HCT116 (cell line): ENCODE results near the gene POLE.

Experiments
- CBX3 ChIP-seq: IDR thresholded peaks from 2 replicates; pipeline ENCODE4 v1.6.1; 2012; ENCODE audit warnings: low read depth
- EZH2 ChIP-seq: fragments of 200-600 bp; sonication (generic); IDR thresholded peaks from 2 replicates; pipeline ENCODE4 v1.6.1; 2017; ENCODE audit warnings: antibody characterized with exemption, mixed run types
- EZH2phosphoT487 ChIP-seq: fragments of 200-600 bp; IDR thresholded peaks from 2 replicates; pipeline ENCODE4 v1.6.1; 2018; ENCODE audit warnings: antibody characterized with exemption, borderline replicate concordance
- JUND ChIP-seq: IDR thresholded peaks from 2 replicates; pipeline ENCODE4 v1.6.1; 2012
- POLR2A ChIP-seq: IDR thresholded peaks from 2 replicates; pipeline ENCODE4 v1.7.0; 2011; ENCODE audit warnings: borderline replicate concordance; ENCODE audit not compliant: insufficient read depth, insufficient read length; ENCODE audit errors: extremely low read depth
- POLR2AphosphoS5 ChIP-seq: IDR thresholded peaks from 2 replicates; pipeline ENCODE4 v1.6.1; 2011; ENCODE audit warnings: mild to moderate bottlenecking, low read depth, low read length, moderate library complexity
- SIN3A ChIP-seq: IDR thresholded peaks from 2 replicates; pipeline ENCODE4 v1.6.1; 2012; ENCODE audit warnings: low read depth
- SP1 ChIP-seq: IDR thresholded peaks from 2 replicates; pipeline ENCODE4 v1.6.1; 2012; ENCODE audit warnings: low read depth
- TCF7L2 ChIP-seq: IDR thresholded peaks from 2 replicates; pipeline ENCODE4 v1.7.0; 2011; ENCODE audit warnings: borderline replicate concordance, inconsistent platforms; ENCODE audit not compliant: insufficient read depth, insufficient read length; ENCODE audit errors: extremely low read depth
- YY1 ChIP-seq: IDR thresholded peaks from 2 replicates; pipeline ENCODE4 v1.6.1; 2011; ENCODE audit warnings: low read length, low read depth, moderate library complexity, mild to moderate bottlenecking; ENCODE audit not compliant: insufficient replicate concordance; ENCODE audit errors: extremely low read depth
- ZFX ChIP-seq: fragments of 450-650 bp; IDR thresholded peaks from 2 replicates; pipeline ENCODE4 v1.6.1; 2017
- TF ChIP-seq, protein P1 (sequence below), 3 experiments: fragments of 200-600 bp in 1 of 3; sonication (generic) in 1 of 3; IDR thresholded peaks in 2 of 3; conservative IDR thresholded peaks in 1 of 3; 2 replicates each; pipeline ENCODE4 v1.5.1; 2012 to 2017; ENCODE audit warnings: low read depth in 2 of 3, low read length in 2 of 3, antibody characterized with exemption in 1 of 3, borderline replicate concordance in 1 of 3, control low read depth in 1 of 3, mild to moderate bottlenecking in 1 of 3, mixed read lengths in 1 of 3, mixed run types in 1 of 3, moderate library complexity in 1 of 3; ENCODE audit not compliant: insufficient read depth in 1 of 3
- TF ChIP-seq, protein P2 (sequence below): IDR thresholded peaks from 2 replicates; pipeline ENCODE4 v1.6.1; 2011; ENCODE audit warnings: mild to moderate bottlenecking, low read length, moderate library complexity; ENCODE audit not compliant: insufficient replicate concordance; ENCODE audit errors: extremely low read depth
- TF ChIP-seq, protein P3 (sequence below): IDR thresholded peaks from 2 replicates; pipeline ENCODE4 v1.6.1; 2012

DNA sequence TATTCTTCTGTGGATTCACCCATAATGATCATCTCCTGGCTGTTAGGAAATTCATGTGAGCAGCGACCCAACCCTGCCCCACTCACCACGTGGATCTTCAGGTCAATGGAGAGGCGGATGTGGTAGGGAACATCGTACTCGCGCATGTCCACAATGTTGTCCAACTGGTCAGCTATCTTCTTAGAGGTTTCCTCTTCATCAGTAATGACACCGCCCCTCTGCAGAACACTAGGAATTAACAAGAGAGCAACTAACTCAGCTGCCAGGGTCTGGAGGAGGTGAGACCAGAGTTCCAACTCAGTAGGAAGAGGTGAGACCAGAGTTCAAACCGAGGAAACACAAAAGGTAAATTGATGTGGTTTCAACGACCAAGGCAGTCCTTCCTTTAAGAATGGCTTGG, 9.7 kb downstream of the POLE start:
- TF ChIP-seq POLR2AphosphoS5 (no peak), EZH2phosphoT487 (no peak), CBX3 (no peak), SP1 (no peak), EZH2 (no peak), SIN3A (no peak), POLR2A (no peak), TCF7L2 (no peak), ZFX (no peak), YY1 (no peak), JUND (no peak)
- TF ChIP-seq, protein P1, sequence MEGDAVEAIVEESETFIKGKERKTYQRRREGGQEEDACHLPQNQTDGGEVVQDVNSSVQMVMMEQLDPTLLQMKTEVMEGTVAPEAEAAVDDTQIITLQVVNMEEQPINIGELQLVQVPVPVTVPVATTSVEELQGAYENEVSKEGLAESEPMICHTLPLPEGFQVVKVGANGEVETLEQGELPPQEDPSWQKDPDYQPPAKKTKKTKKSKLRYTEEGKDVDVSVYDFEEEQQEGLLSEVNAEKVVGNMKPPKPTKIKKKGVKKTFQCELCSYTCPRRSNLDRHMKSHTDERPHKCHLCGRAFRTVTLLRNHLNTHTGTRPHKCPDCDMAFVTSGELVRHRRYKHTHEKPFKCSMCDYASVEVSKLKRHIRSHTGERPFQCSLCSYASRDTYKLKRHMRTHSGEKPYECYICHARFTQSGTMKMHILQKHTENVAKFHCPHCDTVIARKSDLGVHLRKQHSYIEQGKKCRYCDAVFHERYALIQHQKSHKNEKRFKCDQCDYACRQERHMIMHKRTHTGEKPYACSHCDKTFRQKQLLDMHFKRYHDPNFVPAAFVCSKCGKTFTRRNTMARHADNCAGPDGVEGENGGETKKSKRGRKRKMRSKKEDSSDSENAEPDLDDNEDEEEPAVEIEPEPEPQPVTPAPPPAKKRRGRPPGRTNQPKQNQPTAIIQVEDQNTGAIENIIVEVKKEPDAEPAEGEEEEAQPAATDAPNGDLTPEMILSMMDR (IDR thresholded peaks at IDR 0.05 in 2 of 3, conservative IDR thresholded peaks at IDR 0.05 in 1 of 3; ENCODE audit: borderline replicate concordance in 1 of 3, insufficient read depth in 1 of 3, low read depth in 2 of 3, low read length in 2 of 3): no peak
- TF ChIP-seq, protein P2, sequence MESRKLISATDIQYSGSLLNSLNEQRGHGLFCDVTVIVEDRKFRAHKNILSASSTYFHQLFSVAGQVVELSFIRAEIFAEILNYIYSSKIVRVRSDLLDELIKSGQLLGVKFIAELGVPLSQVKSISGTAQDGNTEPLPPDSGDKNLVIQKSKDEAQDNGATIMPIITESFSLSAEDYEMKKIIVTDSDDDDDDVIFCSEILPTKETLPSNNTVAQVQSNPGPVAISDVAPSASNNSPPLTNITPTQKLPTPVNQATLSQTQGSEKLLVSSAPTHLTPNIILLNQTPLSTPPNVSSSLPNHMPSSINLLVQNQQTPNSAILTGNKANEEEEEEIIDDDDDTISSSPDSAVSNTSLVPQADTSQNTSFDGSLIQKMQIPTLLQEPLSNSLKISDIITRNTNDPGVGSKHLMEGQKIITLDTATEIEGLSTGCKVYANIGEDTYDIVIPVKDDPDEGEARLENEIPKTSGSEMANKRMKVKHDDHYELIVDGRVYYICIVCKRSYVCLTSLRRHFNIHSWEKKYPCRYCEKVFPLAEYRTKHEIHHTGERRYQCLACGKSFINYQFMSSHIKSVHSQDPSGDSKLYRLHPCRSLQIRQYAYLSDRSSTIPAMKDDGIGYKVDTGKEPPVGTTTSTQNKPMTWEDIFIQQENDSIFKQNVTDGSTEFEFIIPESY: no peak
- TF ChIP-seq, protein P3, sequence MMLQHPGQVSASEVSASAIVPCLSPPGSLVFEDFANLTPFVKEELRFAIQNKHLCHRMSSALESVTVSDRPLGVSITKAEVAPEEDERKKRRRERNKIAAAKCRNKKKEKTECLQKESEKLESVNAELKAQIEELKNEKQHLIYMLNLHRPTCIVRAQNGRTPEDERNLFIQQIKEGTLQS: no peak
